M059J (cell line): ENCODE data around the gene BRSK2. TPM values are rescaled to one million over a fixed set of nuclear protein-coding genes. Genes with fewer than 3 reads are reported as not detected.
"Not testable (repeated sequence)": the region's sequence is repeated elsewhere in the genome, so short reads cannot be mapped to it uniquely, and the experiment has no call there.

Experiments used
- DNase-seq: peaks from one replicate; pipeline ENCODE4 v3.0.0-alpha.2; 2012; ENCODE audit warnings: low read depth
- total RNA-seq: library from RNA; depleted of rRNA; stranded (reverse); fragments of >200 nt; shearing (Covaris generic); gene quantifications from 2 replicates; pipeline ENCODE4 v1.2.3, GENCODE V29; 2014

Gene BRSK2
- total RNA-seq, 1 experiment from 2014 or later: not detected

- DNase-seq: no peak
Observed at GRCh38 chr11:1354125-1354938, 35.4 kb upstream of the BRSK2 start.

DNA sequence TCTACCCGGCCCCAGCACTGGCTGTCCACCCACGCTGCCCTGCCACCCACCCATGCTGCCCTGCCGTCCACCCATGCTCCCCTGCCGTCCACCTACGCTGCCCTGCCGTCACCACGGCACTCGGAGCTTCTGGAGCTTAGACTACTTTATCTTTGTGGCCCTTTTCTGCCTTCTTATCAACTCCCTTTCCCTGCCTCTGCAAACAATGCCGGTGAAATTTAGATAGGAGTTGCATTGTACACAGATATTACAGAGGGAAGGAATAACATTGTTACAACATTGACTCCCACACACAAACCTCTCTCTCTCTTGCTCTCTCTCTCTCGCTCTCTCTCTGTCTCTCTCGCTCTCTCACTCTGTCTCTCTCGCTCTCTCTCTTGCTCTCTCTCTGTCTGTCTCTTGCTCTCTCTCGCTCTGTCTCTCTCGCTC is 33.7 kb upstream of the BRSK2 start:
- DNase-seq: no peak

GRCh38 chr11:1356478-1356960 is 33.2 kb upstream of the BRSK2 start:
- DNase-seq: no peak

GRCh38 chr11:1358286-1358685 is 31.4 kb upstream of the BRSK2 start:
- DNase-seq: no peak

DNA sequence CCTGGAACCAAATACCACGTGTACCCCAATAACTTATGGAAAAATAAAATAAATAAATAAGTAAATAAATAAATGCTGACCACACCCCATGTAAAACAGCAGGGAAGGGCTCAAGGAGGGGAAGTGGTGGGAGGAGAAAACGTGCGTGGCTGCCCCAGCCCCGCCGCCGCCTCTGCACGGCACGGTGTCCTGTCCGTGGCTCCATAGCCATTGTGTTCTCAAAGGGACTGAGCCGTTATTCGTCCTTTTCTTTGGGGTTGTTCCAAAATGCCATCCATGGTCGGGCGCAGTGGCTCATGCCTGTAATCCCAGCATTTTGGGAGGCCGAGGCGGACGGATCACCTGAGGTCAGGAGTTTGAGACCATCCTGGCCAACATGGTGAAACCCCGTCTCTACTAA is 30.8 kb upstream of the BRSK2 start:
- not testable (repeated sequence) for DNase-seq

DNA sequence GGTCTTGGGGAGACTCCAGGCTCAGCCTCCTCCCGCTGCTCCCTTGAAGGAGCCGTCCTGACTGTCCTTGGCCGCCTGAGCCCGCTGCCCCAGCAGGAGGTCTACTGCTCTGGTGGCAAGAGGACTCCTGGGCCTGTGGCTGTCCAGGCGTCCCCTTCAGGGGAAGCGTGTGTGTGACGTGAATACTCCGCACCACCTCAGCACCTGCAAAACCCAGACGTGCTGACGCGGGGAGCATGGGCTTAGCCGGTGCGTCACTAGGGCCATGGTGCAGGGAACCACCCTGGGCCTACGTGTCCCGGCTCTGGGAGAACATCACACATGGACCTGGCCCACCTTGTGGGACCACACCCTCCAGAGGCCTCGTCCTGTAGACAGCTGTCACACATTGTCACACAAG is 30.2 kb upstream of the BRSK2 start:
- DNase-seq: no peak

- no peak for DNase-seq
Observed at GRCh38 chr11:1360181-1360834, 29.4 kb upstream of the BRSK2 start.

- DNase-seq: no peak
Observed at GRCh38 chr11:1360835-1361357, 28.8 kb upstream of the BRSK2 start.

- no peak for DNase-seq
Observed at GRCh38 chr11:1361882-1362281, 27.9 kb upstream of the BRSK2 start.

- no peak for DNase-seq
Observed at GRCh38 chr11:1367721-1368120, 22.0 kb upstream of the BRSK2 start.

DNA sequence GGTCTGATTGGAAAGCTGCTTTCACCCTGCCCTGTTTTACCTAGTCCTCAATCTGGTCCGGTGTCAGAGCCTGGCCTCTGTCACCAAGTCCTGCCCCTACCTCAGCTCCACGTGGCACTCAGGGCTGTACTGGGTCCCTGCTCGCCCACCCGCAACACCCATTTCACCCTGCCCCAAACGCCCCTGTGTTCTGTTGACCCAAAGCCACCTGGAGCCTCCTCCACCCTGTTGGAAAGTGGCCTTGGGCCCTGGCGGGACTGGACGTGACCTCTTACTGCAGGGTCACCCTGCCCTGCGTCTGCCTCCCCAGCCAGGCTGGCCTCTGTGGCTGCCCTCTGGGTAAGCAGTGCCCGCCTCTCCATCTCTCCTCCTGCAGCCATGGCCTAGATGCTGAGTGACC is 21.5 kb upstream of the BRSK2 start:
- no peak for DNase-seq

DNA sequence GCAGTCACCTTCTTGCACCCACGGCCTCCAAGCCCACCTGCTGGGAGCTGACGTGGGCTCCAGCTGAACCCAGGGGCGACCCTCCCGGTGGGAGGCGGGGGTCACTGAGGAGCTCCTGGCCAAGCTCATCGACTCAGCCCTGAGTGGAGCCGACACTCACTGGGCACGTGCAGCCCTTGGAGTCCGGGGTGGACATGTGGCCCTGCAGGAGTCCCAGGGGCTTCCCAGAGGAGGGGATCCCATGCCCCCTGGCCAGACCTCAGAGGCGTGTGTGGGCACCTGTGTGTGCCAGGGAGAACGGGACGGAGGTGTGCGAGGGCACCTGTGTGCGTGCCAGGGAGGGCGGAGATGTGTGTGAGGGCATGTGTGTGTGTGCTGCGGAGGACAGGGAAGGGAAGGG is 20.8 kb upstream of the BRSK2 start:
- DNase-seq: no peak

GRCh38 chr11:1369371-1370005 is 20.2 kb upstream of the BRSK2 start:
- DNase-seq: no peak

GRCh38 chr11:1370186-1371025 is 19.3 kb upstream of the BRSK2 start:
- DNase-seq: no peak

DNA sequence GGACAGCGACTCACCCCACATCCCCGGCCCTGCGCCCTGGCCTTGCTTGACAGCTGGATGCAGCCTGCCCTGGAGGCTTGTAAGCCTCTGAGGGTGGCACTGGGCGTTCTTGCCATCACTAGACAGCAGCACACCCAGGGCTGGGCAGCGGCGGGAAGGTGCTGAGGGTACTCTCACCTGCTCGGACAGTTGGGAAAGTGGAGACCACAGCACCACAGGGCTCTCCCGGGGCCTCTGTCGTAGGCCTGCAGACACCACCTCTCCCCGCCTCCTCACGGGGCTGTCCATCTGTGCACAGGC is 18.8 kb upstream of the BRSK2 start:
- no peak for DNase-seq

- DNase-seq: no peak
Observed at GRCh38 chr11:1371377-1371776, 18.4 kb upstream of the BRSK2 start.

DNA sequence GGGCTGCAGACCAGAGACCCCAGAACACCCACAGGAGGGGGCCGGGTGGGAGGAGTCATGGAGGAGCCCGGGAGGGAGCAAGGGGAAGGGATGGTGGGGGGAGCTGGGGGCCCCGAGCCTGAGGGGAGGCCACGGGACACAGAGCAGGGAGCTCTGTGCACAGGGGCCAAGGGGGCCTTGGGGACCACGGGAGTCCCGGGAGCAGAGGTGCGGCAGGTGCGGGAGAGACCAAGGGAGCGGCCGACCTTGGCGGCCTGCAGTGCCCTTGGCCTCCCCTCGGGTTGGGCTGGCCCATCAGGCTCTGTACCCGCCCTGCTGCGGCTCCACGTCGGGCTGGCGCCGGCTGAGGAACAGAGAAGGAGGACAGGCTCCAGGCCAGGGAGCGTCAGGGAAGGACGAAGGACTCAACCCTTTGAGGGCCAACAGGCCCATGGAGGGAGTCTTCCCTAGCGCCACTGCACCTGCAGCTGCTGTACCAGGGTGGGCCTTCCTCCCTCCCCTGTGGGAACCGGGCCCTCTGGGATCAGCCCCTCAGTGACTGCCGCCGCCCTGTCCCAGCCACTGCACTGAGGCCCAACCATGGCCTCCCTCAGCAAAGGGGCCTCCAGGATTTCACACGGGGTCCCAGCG is 17.8 kb upstream of the BRSK2 start:
- DNase-seq: no peak

- peak; percentile 33 for DNase-seq
Observed at GRCh38 chr11:1372660-1373059, 17.1 kb upstream of the BRSK2 start.

- peak; percentile 45 for DNase-seq
Observed at GRCh38 chr11:1373536-1374214, 16.1 kb upstream of the BRSK2 start.

GRCh38 chr11:1375161-1375954 is 14.4 kb upstream of the BRSK2 start:
- no peak for DNase-seq
